H9 (cell line): ENCODE results near the gene LMBRD2. TPM values are rescaled to one million over a fixed set of nuclear protein-coding genes. Genes with fewer than 3 reads are reported as not detected.
"Not testable (repeated sequence)": the region's sequence is repeated elsewhere in the genome, so short reads cannot be mapped to it uniquely, and the experiment has no call there.

Experiments
- DNase-seq: peaks from one replicate; pipeline ENCODE4 v3.0.0-alpha.2; 2017
- H2AFZ ChIP-seq: one replicate; pipeline ENCODE4 v1.6.1; 2013; ENCODE audit warnings: mild to moderate bottlenecking, low read length, control low read depth, moderate library complexity
- H2AK5ac ChIP-seq: 2 replicates; pipeline ENCODE4 v1.6.1; 2013; ENCODE audit warnings: low read length, control low read depth, mixed read lengths; ENCODE audit not compliant: insufficient read length
- H2BK120ac ChIP-seq: one replicate; pipeline ENCODE4 v1.6.1; 2013; ENCODE audit warnings: low read depth, mild to moderate bottlenecking, low read length, control low read depth, inconsistent platforms; ENCODE audit not compliant: poor library complexity, severe bottlenecking
- H2BK12ac ChIP-seq: 2 replicates; pipeline ENCODE4 v1.6.1; 2013; ENCODE audit warnings: low read length, control low read depth, mixed read lengths, low read depth; ENCODE audit not compliant: insufficient read length
- H2BK15ac ChIP-seq: 2 replicates; pipeline ENCODE4 v1.6.1; 2013; ENCODE audit warnings: low read depth, low read length, control low read depth
- H2BK20ac ChIP-seq: one replicate; pipeline ENCODE4 v1.6.1; 2013; ENCODE audit warnings: low read depth, mild to moderate bottlenecking, low read length, control low read depth, inconsistent platforms; ENCODE audit not compliant: poor library complexity, severe bottlenecking
- H2BK5ac ChIP-seq: 2 replicates; pipeline ENCODE4 v1.6.1; 2013; ENCODE audit warnings: low read length, control low read depth, mixed read lengths; ENCODE audit not compliant: insufficient read length
- H3K14ac ChIP-seq: 2 replicates; pipeline ENCODE4 v1.6.1; 2013; ENCODE audit warnings: low read length, control low read depth; ENCODE audit not compliant: insufficient read depth
- H3K18ac ChIP-seq: 2 replicates; pipeline ENCODE4 v1.6.1; 2013; ENCODE audit warnings: low read depth, mild to moderate bottlenecking, mixed read lengths, low read length, control low read depth; ENCODE audit not compliant: insufficient read length
- H3K23ac ChIP-seq: 2 replicates; pipeline ENCODE4 v1.6.1; 2013; ENCODE audit warnings: low read length, control low read depth, mixed read lengths, low read depth; ENCODE audit not compliant: insufficient read length
- H3K23me2 ChIP-seq: 2 replicates; pipeline ENCODE4 v1.6.1; 2013; ENCODE audit warnings: low read depth, mild to moderate bottlenecking, mixed read lengths, low read length, control low read depth; ENCODE audit not compliant: insufficient read length, poor library complexity, severe bottlenecking
- H3K27ac ChIP-seq: 2 replicates; pipeline ENCODE4 v1.5.1; 2013; ENCODE audit warnings: low read length, control low read depth, mixed read lengths, low read depth; ENCODE audit not compliant: insufficient read length
- H3K27me3 ChIP-seq: 2 replicates; pipeline ENCODE4 v1.6.1; 2013; ENCODE audit warnings: low read length, control low read depth, inconsistent platforms; ENCODE audit not compliant: insufficient read depth
- H3K4ac ChIP-seq: 2 replicates; pipeline ENCODE4 v1.6.1; 2013; ENCODE audit warnings: low read depth, mild to moderate bottlenecking, control low read depth, inconsistent platforms, low read length, moderate library complexity
- H3K4me1 ChIP-seq: 2 replicates; pipeline ENCODE4 v1.6.1; 2013; ENCODE audit warnings: low read length, control low read depth, inconsistent platforms; ENCODE audit not compliant: insufficient read depth
- H3K4me2 ChIP-seq: 2 replicates; pipeline ENCODE4 v1.6.1; 2013; ENCODE audit warnings: low read length, control low read depth, mixed read lengths; ENCODE audit not compliant: insufficient read length, insufficient read depth
- H3K56ac ChIP-seq: 2 replicates; pipeline ENCODE4 v1.6.1; 2013; ENCODE audit warnings: low read depth, mild to moderate bottlenecking, mixed read lengths, low read length, control low read depth; ENCODE audit not compliant: insufficient read length
- H3K79me1 ChIP-seq: 2 replicates; pipeline ENCODE4 v1.6.1; 2013; ENCODE audit warnings: low read depth, mild to moderate bottlenecking, moderate library complexity, low read length, control low read depth, inconsistent platforms; ENCODE audit not compliant: insufficient read depth, poor library complexity, severe bottlenecking
- H3K79me2 ChIP-seq: 2 replicates; pipeline ENCODE4 v1.6.1; 2013; ENCODE audit warnings: low read length, control low read depth, inconsistent platforms; ENCODE audit not compliant: insufficient read depth
- H3K9ac ChIP-seq: 2 replicates; pipeline ENCODE4 v1.6.1; 2013; ENCODE audit warnings: low read length, control low read depth, mixed read lengths; ENCODE audit not compliant: insufficient read length; ENCODE audit errors: extremely low read depth
- H3K9me3 ChIP-seq: one replicate; pipeline ENCODE4 v1.6.1; 2013; ENCODE audit warnings: low read depth, low read length, inconsistent platforms; ENCODE audit not compliant: control insufficient read depth
- H3T11ph ChIP-seq: one replicate; pipeline ENCODE4 v1.6.1; 2013; ENCODE audit warnings: mild to moderate bottlenecking, low read length, control low read depth, inconsistent platforms
- H4K20me1 ChIP-seq: one replicate; pipeline ENCODE4 v1.6.1; 2013; ENCODE audit not compliant: control insufficient read depth, insufficient read length, insufficient read depth
- H4K5ac ChIP-seq: 2 replicates; pipeline ENCODE4 v1.6.1; 2013; ENCODE audit warnings: low read depth, mild to moderate bottlenecking, mixed read lengths, low read length, control low read depth; ENCODE audit not compliant: insufficient read length
- H4K8ac ChIP-seq: replicated peaks from 2 replicates; pipeline ENCODE4 v1.6.1; 2013; ENCODE audit warnings: low read length, control low read depth, mixed read lengths, low read depth; ENCODE audit not compliant: insufficient read length
- H4K91ac ChIP-seq: 2 replicates; pipeline ENCODE4 v1.6.1; 2013; ENCODE audit warnings: low read depth, mild to moderate bottlenecking, moderate library complexity, mixed read lengths, low read length, control low read depth; ENCODE audit not compliant: insufficient read length
- H3K27ac Mint-ChIP-seq, 3 experiments: 2 replicates in 2 of 3; 3 replicates in 1 of 3; pipeline ENCODE4 v1.8.0; 2020 to 2021; ENCODE audit warnings: mixed read lengths in 3 of 3, mild to moderate bottlenecking in 1 of 3, moderate library complexity in 1 of 3
- H3K27me3 Mint-ChIP-seq: 2 replicates; pipeline ENCODE4 v1.8.0; 2021; ENCODE audit warnings: low read depth, mild to moderate bottlenecking, moderate library complexity, mixed read lengths
- H3K36me3 Mint-ChIP-seq, 3 experiments: 2 replicates in 2 of 3; 3 replicates in 1 of 3; pipeline ENCODE4 v1.8.0; 2020 to 2021; ENCODE audit warnings: low read depth in 3 of 3, mixed read lengths in 3 of 3; ENCODE audit not compliant: insufficient read depth in 1 of 3
- H3K4me1 Mint-ChIP-seq, 2 experiments: 2 replicates each; pipeline ENCODE4 v1.8.0; 2020; ENCODE audit warnings: mixed read lengths in 2 of 2
- H3K4me3 Mint-ChIP-seq, 2 experiments: 2 replicates in 1 of 2; 3 replicates in 1 of 2; pipeline ENCODE4 v1.8.0; 2020 to 2021; ENCODE audit warnings: mild to moderate bottlenecking in 2 of 2, mixed read lengths in 2 of 2, moderate library complexity in 1 of 2
- H3K9me3 Mint-ChIP-seq, 2 experiments: 2 replicates in 1 of 2; 3 replicates in 1 of 2; pipeline ENCODE4 v1.8.0; 2020; ENCODE audit warnings: mild to moderate bottlenecking in 2 of 2, mixed read lengths in 2 of 2, moderate library complexity in 1 of 2
- WGBS: extraction: QIAGEN DNeasy Blood & Tissue Kit; methylation state at CpG from one replicate; pipeline ENCODE4 v1.1.7; 2013; ENCODE audit warnings: missing lambda C conversion rate, low lambda C conversion rate, mixed read lengths; ENCODE audit not compliant: insufficient read length; ENCODE audit errors: extremely low coverage; 5-methylcytosine and 5-hydroxymethylcytosine counted together
- total RNA-seq: library from RNA; stranded (reverse); gene quantifications from 2 replicates; pipeline ENCODE4 v1.2.1, GENCODE V29; 2021

Gene LMBRD2
- total RNA-seq, 1 experiment from 2014 or later: 5.3 TPM

DNA sequence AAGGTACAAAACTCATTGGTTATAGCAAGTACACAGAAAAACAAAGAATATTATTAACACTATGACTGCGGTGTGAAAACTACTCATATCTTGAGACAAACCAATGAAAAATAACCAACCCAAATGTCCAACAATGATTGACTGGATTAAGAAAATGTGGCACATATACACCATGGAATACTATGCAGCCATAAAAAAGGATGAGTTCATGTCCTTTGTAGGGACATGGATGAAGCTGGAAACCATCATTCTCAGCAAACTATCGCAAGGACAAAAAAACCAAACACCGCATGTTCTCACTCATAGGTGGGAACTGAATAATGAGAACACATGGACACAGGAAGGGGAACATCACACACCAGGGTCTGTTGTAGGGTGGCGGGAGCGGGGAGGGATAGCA, 22.0 kb downstream of the LMBRD2 start:
- not testable (repeated sequence) for H3K4me3 Mint-ChIP-seq, H4K5ac ChIP-seq, H2BK15ac ChIP-seq, H3T11ph ChIP-seq, H3K23me2 ChIP-seq, H3K79me1 ChIP-seq, H2BK12ac ChIP-seq, H3K4me1 ChIP-seq, H3K4ac ChIP-seq, H2BK20ac ChIP-seq, H3K14ac ChIP-seq, H3K23ac ChIP-seq, H3K9me3 Mint-ChIP-seq, H4K20me1 ChIP-seq, H4K91ac ChIP-seq, H2AFZ ChIP-seq, H3K9me3 ChIP-seq, DNase-seq, H3K27me3 Mint-ChIP-seq, H2BK5ac ChIP-seq, H3K79me2 ChIP-seq, H3K4me1 Mint-ChIP-seq, H3K4me2 ChIP-seq, H4K8ac ChIP-seq, H3K27ac Mint-ChIP-seq, H2AK5ac ChIP-seq, H3K56ac ChIP-seq, H3K27me3 ChIP-seq, H3K27ac ChIP-seq, H3K9ac ChIP-seq, H3K18ac ChIP-seq, H2BK120ac ChIP-seq
- peaks cover 0 to 15% (median 3%) of the 10 kb centered on the region in 3 experiments; a peak in 4 of 7 replicates for H3K36me3 Mint-ChIP-seq
- no CpG with 5 or more reads among the region's 5 CpGs for WGBS
